ENCODE measurements around the gene PIBF1.

DNA sequence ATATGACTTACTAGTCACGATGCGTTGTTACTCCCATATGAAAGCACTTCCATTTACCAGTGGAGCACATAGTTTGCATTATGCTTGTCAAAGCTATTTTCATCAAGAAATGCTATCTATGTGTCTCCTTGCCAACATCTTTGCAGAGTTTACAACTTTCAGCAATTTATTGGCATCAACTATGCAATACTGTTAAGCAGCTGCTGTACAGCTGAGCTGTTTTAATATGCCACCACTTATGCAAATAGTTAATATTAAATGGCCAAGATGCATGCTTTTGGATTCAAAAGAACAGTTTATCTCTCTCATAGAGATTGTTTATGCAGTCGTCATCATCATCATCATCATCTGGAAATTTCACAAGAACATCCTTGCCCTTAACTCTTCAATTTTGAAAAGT lies 209.0 kb downstream of the PIBF1 start:
- TF ChIP-seq, protein P1, sequence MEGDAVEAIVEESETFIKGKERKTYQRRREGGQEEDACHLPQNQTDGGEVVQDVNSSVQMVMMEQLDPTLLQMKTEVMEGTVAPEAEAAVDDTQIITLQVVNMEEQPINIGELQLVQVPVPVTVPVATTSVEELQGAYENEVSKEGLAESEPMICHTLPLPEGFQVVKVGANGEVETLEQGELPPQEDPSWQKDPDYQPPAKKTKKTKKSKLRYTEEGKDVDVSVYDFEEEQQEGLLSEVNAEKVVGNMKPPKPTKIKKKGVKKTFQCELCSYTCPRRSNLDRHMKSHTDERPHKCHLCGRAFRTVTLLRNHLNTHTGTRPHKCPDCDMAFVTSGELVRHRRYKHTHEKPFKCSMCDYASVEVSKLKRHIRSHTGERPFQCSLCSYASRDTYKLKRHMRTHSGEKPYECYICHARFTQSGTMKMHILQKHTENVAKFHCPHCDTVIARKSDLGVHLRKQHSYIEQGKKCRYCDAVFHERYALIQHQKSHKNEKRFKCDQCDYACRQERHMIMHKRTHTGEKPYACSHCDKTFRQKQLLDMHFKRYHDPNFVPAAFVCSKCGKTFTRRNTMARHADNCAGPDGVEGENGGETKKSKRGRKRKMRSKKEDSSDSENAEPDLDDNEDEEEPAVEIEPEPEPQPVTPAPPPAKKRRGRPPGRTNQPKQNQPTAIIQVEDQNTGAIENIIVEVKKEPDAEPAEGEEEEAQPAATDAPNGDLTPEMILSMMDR (IDR thresholded peaks at IDR 0.05; ENCODE audit: borderline replicate concordance, extremely low read depth, low read length, poor library complexity, severe bottlenecking), result no peak
- TF ChIP-seq EZH2 (IDR thresholded peaks at IDR 0.05; ENCODE audit: borderline replicate concordance, low read depth, low read length, severe bottlenecking), result no peak

All from DND-41 (cell line).